GM13977 (cell line): ENCODE measurements around the gene MAPT.

Source experiments
- DNase-seq: peaks from one replicate; pipeline ENCODE4 v3.0.0; 2012; ENCODE audit warnings: low spot score
- in situ Hi-C: fragments of 300-500 bp; cut with MboI; formaldehyde crosslinking; loops from one replicate; pipeline ENCODE4 v1.12.0; 2022; ENCODE audit warnings: low sequenced_read_pairs, low pct_unique_long_range_greater_than_20kb, mixed read lengths, inconsistent platforms; ENCODE audit not compliant: unreplicated experiment
- TF ChIP-seq, protein P1 (sequence below): IDR thresholded peaks from 2 replicates; pipeline ENCODE4 v1.5.1; 2012; ENCODE audit warnings: mild to moderate bottlenecking, control low read depth; ENCODE audit not compliant: insufficient read depth; ENCODE audit errors: extremely low read depth, missing control alignments

The MAPT gene

DNA sequence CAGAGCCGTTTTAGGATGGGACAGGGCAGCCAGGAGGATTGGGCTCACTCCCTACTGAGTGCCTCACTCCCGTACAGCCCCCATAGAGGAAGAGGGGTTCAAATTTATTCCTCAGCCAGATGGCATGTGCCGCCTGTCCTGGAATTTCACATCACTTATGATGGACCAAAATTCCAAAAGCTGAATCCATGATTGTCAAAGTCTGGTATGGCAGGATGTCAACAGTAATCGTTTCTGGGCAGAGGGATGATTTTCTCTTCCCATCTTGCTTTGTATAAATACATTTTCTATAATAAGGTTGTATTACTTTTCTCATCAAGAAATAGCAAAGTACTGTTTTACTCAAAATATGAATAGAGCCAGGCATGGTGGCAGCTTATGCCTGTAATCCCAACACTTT is 66.0 kb downstream of the MAPT start:
- in situ Hi-C loops = no loop called here
- no peak for DNase-seq
- TF ChIP-seq, protein P1, sequence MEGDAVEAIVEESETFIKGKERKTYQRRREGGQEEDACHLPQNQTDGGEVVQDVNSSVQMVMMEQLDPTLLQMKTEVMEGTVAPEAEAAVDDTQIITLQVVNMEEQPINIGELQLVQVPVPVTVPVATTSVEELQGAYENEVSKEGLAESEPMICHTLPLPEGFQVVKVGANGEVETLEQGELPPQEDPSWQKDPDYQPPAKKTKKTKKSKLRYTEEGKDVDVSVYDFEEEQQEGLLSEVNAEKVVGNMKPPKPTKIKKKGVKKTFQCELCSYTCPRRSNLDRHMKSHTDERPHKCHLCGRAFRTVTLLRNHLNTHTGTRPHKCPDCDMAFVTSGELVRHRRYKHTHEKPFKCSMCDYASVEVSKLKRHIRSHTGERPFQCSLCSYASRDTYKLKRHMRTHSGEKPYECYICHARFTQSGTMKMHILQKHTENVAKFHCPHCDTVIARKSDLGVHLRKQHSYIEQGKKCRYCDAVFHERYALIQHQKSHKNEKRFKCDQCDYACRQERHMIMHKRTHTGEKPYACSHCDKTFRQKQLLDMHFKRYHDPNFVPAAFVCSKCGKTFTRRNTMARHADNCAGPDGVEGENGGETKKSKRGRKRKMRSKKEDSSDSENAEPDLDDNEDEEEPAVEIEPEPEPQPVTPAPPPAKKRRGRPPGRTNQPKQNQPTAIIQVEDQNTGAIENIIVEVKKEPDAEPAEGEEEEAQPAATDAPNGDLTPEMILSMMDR = no peak

DNA sequence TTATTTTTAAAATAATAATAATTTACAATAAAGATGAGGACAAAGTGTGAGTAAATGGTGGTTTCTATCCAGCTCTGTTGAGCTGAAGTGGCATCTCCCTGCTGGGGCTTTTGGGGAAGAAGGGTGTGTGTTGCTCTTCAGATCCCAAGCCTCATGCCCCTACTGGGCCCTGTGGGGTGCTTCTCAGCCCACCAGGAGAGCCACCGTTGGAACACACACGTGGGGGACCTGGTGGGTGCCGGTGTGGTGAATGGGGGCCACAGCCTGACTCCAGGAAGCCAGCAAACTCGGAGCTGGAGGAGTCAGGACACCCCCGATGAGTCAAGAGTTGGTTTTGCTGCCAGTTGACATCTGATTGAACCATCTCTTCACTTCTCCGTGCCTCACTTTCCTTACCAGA is 66.9 kb downstream of the MAPT start:
- in situ Hi-C loops = no loop called here
- TF ChIP-seq, protein P1 = no peak
- no peak for DNase-seq

DNA sequence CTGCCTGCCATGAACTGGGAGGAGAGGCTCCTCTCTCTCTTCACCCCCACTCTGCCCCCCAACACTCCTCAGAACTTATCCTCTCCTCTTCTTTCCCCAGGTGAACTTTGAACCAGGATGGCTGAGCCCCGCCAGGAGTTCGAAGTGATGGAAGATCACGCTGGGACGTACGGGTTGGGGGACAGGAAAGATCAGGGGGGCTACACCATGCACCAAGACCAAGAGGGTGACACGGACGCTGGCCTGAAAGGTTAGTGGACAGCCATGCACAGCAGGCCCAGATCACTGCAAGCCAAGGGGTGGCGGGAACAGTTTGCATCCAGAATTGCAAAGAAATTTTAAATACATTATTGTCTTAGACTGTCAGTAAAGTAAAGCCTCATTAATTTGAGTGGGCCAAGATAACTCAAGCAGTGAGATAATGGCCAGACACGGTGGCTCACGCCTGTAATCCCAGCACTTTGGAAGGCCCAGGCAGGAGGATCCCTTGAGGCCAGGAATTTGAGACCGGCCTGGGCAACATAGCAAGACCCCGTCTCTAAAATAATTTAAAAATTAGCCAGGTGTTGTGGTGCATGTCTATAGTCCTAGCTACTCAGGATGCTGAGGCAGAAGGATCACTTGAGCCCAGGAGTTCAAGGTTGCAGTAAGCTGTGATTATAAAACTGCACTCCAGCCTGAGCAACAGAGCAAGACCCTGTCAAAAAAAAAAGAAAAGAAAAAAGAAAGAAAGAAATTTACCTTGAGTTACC is 68.0 kb downstream of the MAPT start:
- in situ Hi-C loops = no loop called here
- no peak for DNase-seq
- TF ChIP-seq, protein P1 = no peak

DNA sequence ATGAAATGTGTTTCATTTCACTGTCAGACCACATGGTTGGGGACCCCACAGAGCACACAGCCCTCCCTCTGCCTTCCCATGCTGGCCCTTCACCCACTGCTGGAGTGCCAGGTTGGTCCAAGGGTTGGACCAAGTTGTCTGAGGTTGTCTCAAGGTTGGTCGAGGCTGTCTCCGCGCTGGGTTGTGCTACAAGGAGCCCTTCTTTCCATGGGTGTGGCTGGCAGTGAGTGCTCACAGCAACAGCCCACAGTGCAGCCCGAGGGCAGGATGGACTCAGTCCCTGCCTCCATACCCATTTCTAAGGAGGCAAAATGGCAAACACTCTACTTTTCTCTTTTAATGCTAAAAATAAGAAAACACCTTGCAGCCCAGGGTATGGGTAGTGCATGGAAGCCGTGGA is 68.9 kb downstream of the MAPT start:
- in situ Hi-C loops = no loop called here
- TF ChIP-seq, protein P1 = no peak
- no peak for DNase-seq

DNA sequence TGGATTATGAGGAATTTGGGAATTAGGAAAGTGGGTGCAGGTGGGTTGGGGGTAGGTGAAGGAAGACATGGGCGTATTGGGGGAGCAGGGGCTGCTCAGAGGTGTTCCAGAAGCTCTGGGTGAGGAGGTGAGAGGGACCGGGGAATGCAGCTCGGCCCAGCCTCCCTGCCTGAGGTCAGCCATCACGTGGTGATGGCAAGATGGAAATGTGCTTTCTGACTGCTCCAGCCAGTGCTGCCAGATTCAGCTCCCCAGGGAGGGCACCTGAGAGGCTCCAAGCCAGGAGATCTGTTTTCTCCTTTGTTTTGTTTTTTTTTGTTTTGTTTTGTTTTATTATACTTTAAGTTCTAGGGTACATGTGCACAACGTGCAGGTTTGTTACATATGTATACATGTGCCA is 69.5 kb downstream of the MAPT start:
- in situ Hi-C loops = no loop called here
- TF ChIP-seq, protein P1 = no peak
- DNase-seq = no peak

DNA sequence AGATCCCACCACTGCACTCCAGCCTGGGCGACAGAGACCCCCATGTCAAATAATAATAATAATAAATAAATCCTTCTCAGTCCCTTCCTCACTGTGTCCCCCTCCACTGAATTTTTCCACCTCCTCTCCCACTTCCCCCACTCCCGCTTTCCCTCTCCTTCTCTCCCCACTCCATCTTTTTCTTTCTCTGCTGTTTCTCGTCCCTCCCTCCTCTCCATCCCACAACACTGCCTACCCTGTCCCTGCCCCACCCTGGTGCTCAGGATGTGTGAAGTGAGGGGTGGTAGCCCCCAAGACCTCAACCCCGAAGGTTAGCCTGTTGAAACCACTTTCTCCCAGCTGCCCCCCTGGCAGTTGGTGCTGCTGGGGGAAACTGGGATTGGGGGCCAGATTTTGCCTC is 70.3 kb downstream of the MAPT start:
- DNase-seq = no peak
- TF ChIP-seq, protein P1 = no peak
- in situ Hi-C loops = no loop called here

DNA sequence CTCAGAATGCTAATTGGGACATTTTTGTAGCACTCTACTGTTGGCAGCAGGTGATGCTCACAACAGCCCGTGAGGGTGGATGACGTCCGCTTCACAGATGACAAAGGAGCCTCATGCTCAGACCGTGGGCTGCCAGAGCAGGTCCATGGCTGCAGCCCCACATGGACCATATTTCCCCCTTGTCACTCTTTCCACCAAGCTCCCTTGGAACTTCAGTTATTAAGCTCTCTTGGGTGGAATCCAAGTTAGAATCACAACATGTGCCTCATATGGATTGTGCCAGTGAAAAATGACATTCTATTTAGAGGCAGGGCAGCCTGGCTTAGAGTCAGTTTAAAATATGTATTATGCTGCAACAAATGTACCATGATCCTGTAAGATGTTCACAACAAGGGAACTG is 71.5 kb downstream of the MAPT start:
- in situ Hi-C loops = no loop called here
- DNase-seq = no peak

More for the DNA sequence above, 71.5 kb downstream of the MAPT start:
- TF ChIP-seq, protein P1 = no peak
